HepG2 (cell line): ENCODE measurements around the gene FOCAD. TPM values are rescaled to one million over a fixed set of nuclear protein-coding genes. Genes with fewer than 3 reads are reported as not detected.

Experiments used
- ATAC-seq: fragments of 200-7000 bp; cut with Tn5 transposase; 3 replicates; pipeline ENCODE4 v1.9.1; 2020; ENCODE audit warnings: mild to moderate bottlenecking, moderate library complexity
- BruUV-seq: library from RNA; stranded (reverse); fragments of 400-500 nt; replicated peaks from 2 replicates; lab custom pipeline; 2021; lab: Mats Ljungman, UMichigan
- CTCF ChIA-PET: fragments of 300-600 bp; formaldehyde crosslinking; extraction: SDS; loops from one replicate; lab custom pipeline; 2021; ENCODE audit warnings: low total read pairs, inconsistent platforms, low intra/inter-chr PET ratio; lab: Yijun Ruan, JAX
- POLR2A ChIA-PET: fragments of 350-600 bp; sonication (Branson Sonifier 250); formaldehyde crosslinking; loops from one replicate; lab custom pipeline; 2020; ENCODE audit warnings: antibody characterized with exemption, inconsistent platforms; lab: Yijun Ruan, JAX
- DNase-seq: peaks from one replicate; pipeline ENCODE4 v3.0.0-alpha.2; 2015; ENCODE audit warnings: low spot score
- FAIRE-seq: peaks from 3 replicates; lab custom pipeline; 2011; peaks lifted over from hg19 to GRCh38; lab: Jason Lieb, UNC
- H2AFZ ChIP-seq: one replicate; pipeline ENCODE4 v1.6.1; 2011; ENCODE audit warnings: low read length, inconsistent platforms
- H3K27ac ChIP-seq: fragments of 300-600 bp; 3 replicates; pipeline ENCODE4 v1.8.0; 2011; ENCODE audit warnings: mixed run types, mild to moderate bottlenecking, mixed read lengths, low read length, inconsistent platforms; ENCODE audit not compliant: insufficient read depth; ENCODE audit errors: extremely low read length
- H3K27me3 ChIP-seq, 2 experiments: fragments of 200-600 bp in 1 of 2; 2 replicates in 1 of 2; 3 replicates in 1 of 2; pipeline versions ENCODE4 v1.6.0 to v1.8.0; 2011; ENCODE audit warnings: low read length in 2 of 2, mild to moderate bottlenecking in 2 of 2, moderate library complexity in 2 of 2, inconsistent platforms in 1 of 2; ENCODE audit not compliant: insufficient read depth in 2 of 2, control insufficient read depth in 1 of 2
- H3K36me3 ChIP-seq, 2 experiments: fragments of 200-600 bp in 1 of 2; replicated peaks in 1 of 2; 2 replicates in 1 of 2; 3 replicates in 1 of 2; pipeline versions ENCODE4 v1.5.1 to v1.8.0; 2011; ENCODE audit warnings: low read length in 2 of 2, inconsistent platforms in 1 of 2; ENCODE audit not compliant: insufficient read depth in 2 of 2, control insufficient read depth in 1 of 2
- H3K4me1 ChIP-seq: 2 replicates; pipeline ENCODE4 v1.5.1; 2012; ENCODE audit warnings: low read length, inconsistent platforms; ENCODE audit not compliant: insufficient read depth
- H3K4me2 ChIP-seq: 2 replicates; pipeline ENCODE4 v1.6.0; 2011; ENCODE audit warnings: low read depth, low read length, inconsistent platforms
- H3K4me3 ChIP-seq, 3 experiments: fragments of 200-600 bp in 1 of 3; sonication (generic), shearing (Covaris generic) in 1 of 3; replicated peaks in 1 of 3; 2 replicates each; pipeline ENCODE4 v1.5.1; 2011 to 2016; ENCODE audit warnings: low read length in 3 of 3, inconsistent platforms in 2 of 3, low read depth in 2 of 3, mild to moderate bottlenecking in 2 of 3, control low read depth in 1 of 3, mixed read lengths in 1 of 3; ENCODE audit not compliant: insufficient read depth in 1 of 3
- H3K79me2 ChIP-seq: one replicate; pipeline ENCODE4 v1.6.1; 2011; ENCODE audit warnings: low read length, inconsistent platforms; ENCODE audit not compliant: insufficient read depth
- H3K9ac ChIP-seq: 2 replicates; pipeline ENCODE4 v1.6.0; 2011; ENCODE audit warnings: mild to moderate bottlenecking, low read depth, low read length, inconsistent platforms; ENCODE audit not compliant: insufficient read depth
- H3K9me3 ChIP-seq: 2 replicates; pipeline ENCODE4 v1.5.1; 2012; ENCODE audit warnings: mild to moderate bottlenecking, low read length
- H4K20me1 ChIP-seq: 2 replicates; pipeline ENCODE4 v1.6.0; 2011; ENCODE audit warnings: inconsistent platforms, mild to moderate bottlenecking, low read length, moderate library complexity; ENCODE audit not compliant: insufficient read depth
- CBFB ChIP-seq: sonication (generic); formaldehyde crosslinking; IDR thresholded peaks from 2 replicates; pipeline ENCODE4 v1.4.0; 2020; ENCODE audit warnings: missing genetic modification reagents
- CBX5 ChIP-seq: sonication (generic); formaldehyde crosslinking; IDR thresholded peaks from 2 replicates; pipeline ENCODE4 v1.4.0; 2020; ENCODE audit warnings: missing genetic modification reagents, borderline replicate concordance
- CENPX ChIP-seq: sonication (generic); formaldehyde crosslinking; IDR thresholded peaks from 2 replicates; pipeline ENCODE4 v1.9.0; 2021; ENCODE audit warnings: mild to moderate bottlenecking, missing genetic modification reagents, moderate library complexity
- MBD4 ChIP-seq: IDR thresholded peaks from 2 replicates; pipeline ENCODE4 v1.6.1; 2012; ENCODE audit warnings: low read length, inconsistent platforms, borderline replicate concordance
- PRPF4 ChIP-seq: fragments of 200-400 bp; formaldehyde crosslinking; IDR thresholded peaks from 2 replicates; pipeline ENCODE4 v1.6.1; 2016; ENCODE audit warnings: low read length, low read depth; ENCODE audit not compliant: poor library complexity, severe bottlenecking
- RARA ChIP-seq: IDR thresholded peaks from 2 replicates; pipeline ENCODE4 v1.6.1; 2016; ENCODE audit warnings: missing genetic modification reagents, missing compliant biosample characterization
- RCOR2 ChIP-seq: IDR thresholded peaks from 2 replicates; pipeline ENCODE4 v1.6.1; 2016; ENCODE audit warnings: missing biosample characterization, missing genetic modification reagents
- RNF2 ChIP-seq: fragments of 450-650 bp; conservative IDR thresholded peaks from 2 replicates; pipeline ENCODE4 v1.6.1; 2016; ENCODE audit warnings: low read depth
- SIX4 ChIP-seq: sonication (generic); formaldehyde crosslinking; IDR thresholded peaks from 2 replicates; pipeline ENCODE4 v1.4.0; 2020; ENCODE audit warnings: missing genetic modification reagents
- SOX13 ChIP-seq, 3 experiments: fragments of 450-650 bp in 1 of 3; sonication (generic) in 1 of 3; formaldehyde crosslinking in 1 of 3; IDR thresholded peaks in 2 of 3; conservative IDR thresholded peaks in 1 of 3; 2 replicates each; pipeline versions ENCODE4 v1.5.0 to v1.6.1; 2016 to 2020; ENCODE audit warnings: antibody characterized with exemption in 1 of 3, mild to moderate bottlenecking in 1 of 3, missing compliant biosample characterization in 1 of 3, missing genetic modification reagents in 1 of 3, moderate library complexity in 1 of 3
- TAF1 ChIP-seq: sonication (generic); formaldehyde crosslinking; IDR thresholded peaks from 2 replicates; pipeline ENCODE4 v1.4.0; 2020; ENCODE audit warnings: missing genetic modification reagents
- TBP ChIP-seq: sonication (generic); formaldehyde crosslinking; IDR thresholded peaks from 2 replicates; pipeline ENCODE4 v1.5.0; 2020; ENCODE audit warnings: missing genetic modification reagents
- ZMYM4 ChIP-seq: sonication (generic); formaldehyde crosslinking; IDR thresholded peaks from 2 replicates; pipeline ENCODE4 v1.8.1; 2023; ENCODE audit warnings: mild to moderate bottlenecking, missing genetic modification reagents
- ZNF232 ChIP-seq: sonication (generic); formaldehyde crosslinking; IDR thresholded peaks from 2 replicates; pipeline ENCODE4 v1.4.0; 2020; ENCODE audit warnings: missing genetic modification reagents, borderline replicate concordance
- ZNF34 ChIP-seq: sonication (generic); formaldehyde crosslinking; IDR thresholded peaks from 2 replicates; pipeline ENCODE4 v1.4.0; 2020; ENCODE audit warnings: mild to moderate bottlenecking, missing genetic modification reagents, borderline replicate concordance
- ZNF564 ChIP-seq: sonication (generic); formaldehyde crosslinking; IDR thresholded peaks from 2 replicates; pipeline ENCODE4 v1.8.1; 2023; ENCODE audit warnings: mild to moderate bottlenecking, missing genetic modification reagents
- ZNF724P ChIP-seq: sonication (generic); formaldehyde crosslinking; IDR thresholded peaks from 2 replicates; pipeline ENCODE4 v1.8.0; 2022; ENCODE audit warnings: missing genetic modification reagents, borderline replicate concordance
- WGBS: methylation state at CpG from one replicate; pipeline ENCODE4 v1.1.6; 2017; ENCODE audit warnings: low lambda C conversion rate; 5-methylcytosine and 5-hydroxymethylcytosine counted together
- in situ Hi-C: cut with HindIII; loops from 2 replicates; pipeline ENCODE4 v1.10.0; 2017; ENCODE audit warnings: low pct_unique_long_range_greater_than_20kb; ENCODE audit not compliant: extremely low pct_ligation_motif_present
- intact Hi-C: fragments of 100-400 bp; cut with micrococcal nuclease; formaldehyde crosslinking; loops from one replicate; pipeline ENCODE4 v1.10.0; 2022; ENCODE audit not compliant: unreplicated experiment
- polyA plus RNA-seq, 8 experiments: library from polyadenylated mRNA; depleted of rRNA in 3 of 8; stranded (reverse) in 7 of 8; unstranded in 1 of 8; fragments of >200 nt; fragmentation: Illumina TruSeq in 4 of 8; extraction: Trizol in 4 of 8; gene quantifications; 2 replicates each; pipeline versions ENCODE4 v1.2.1 to v1.2.3, GENCODE V29; 2011 to 2016; ENCODE audit warnings: low read depth in 4 of 8, missing spikeins in 1 of 8, mixed read lengths in 1 of 8; ENCODE audit not compliant: insufficient read depth in 1 of 8
- total RNA-seq, 5 experiments: library from RNA; depleted of rRNA; stranded (reverse); fragments of >200 nt; fragmentation: Illumina TruSeq; extraction: Trizol; gene quantifications; 2 replicates each; pipeline ENCODE4 v1.2.3, GENCODE V29; 2016; ENCODE audit warnings: low read depth in 1 of 5
- TF ChIP-seq, protein P1 (sequence below): sonication (generic); formaldehyde crosslinking; IDR thresholded peaks from 2 replicates; pipeline ENCODE4 v1.9.0; 2021; ENCODE audit warnings: missing genetic modification reagents, borderline replicate concordance
- TF ChIP-seq, protein P2 (sequence below): sonication (generic); formaldehyde crosslinking; IDR thresholded peaks from 2 replicates; pipeline ENCODE4 v1.4.0; 2020; ENCODE audit warnings: missing genetic modification reagents
- TF ChIP-seq, protein P3 (sequence below): sonication (generic); formaldehyde crosslinking; IDR thresholded peaks from 2 replicates; pipeline ENCODE4 v1.8.0; 2022; ENCODE audit warnings: mild to moderate bottlenecking, missing genetic modification reagents; ENCODE audit not compliant: insufficient replicate concordance

Gene FOCAD
- total and polyA plus RNA-seq, 2 of the 13 experiments (the other 11 are each of a cell fraction or from before 2014, with no cell fraction given) = 18.0 to 31.1 TPM

DNA sequence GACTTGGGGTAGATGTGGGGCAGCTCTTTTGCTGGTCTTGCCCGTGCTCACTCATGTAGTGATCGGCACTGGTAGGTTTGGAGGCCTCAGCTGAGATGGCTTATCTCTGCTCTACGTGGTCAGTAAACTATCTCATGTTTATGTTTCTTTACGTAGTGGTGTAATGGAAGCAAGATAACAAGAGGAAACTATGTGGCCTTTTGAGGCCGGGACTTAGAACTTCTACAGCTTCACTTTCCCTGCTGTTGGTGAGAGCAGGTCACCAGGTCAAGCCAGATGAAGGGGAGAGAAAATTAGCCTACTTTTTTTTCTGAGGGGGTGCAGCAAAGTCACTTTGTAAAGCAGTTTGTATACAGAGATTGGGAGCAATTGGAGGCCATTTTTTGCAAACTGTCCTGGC, 8.5 kb downstream of the FOCAD start (continued):
- TF ChIP-seq CBFB (CRISPR knock-in tag) (peak; percentile 83; the same call in 1 of the 2 replicates), TBP (CRISPR knock-in tag) (no peak), PRPF4 (no peak), ZNF724P (CRISPR knock-in tag) (no peak), ZNF232 (CRISPR knock-in tag) (no peak), CENPX (no peak), CBX5 (CRISPR knock-in tag) (no peak), SOX13 (IDR thresholded peaks at IDR 0.05) (peak; percentile 38; the same call in 1 of the 2 replicates), SOX13 (CRISPR knock-in tag; conservative IDR thresholded peaks at IDR 0.05 in 1 of 2, IDR thresholded peaks at IDR 0.05 in 1 of 2) (peak in 1 of 2 experiments; percentile 89; a peak in 2 of 4 replicates), RCOR2 (CRISPR knock-in tag) (peak; percentile 38), ZMYM4 (CRISPR knock-in tag) (peak; percentile 83), ZNF564 (CRISPR knock-in tag) (0 out of 2 replicates have a peak, but pooled peaks have one; percentile 45)
- TF ChIP-seq, protein P1, sequence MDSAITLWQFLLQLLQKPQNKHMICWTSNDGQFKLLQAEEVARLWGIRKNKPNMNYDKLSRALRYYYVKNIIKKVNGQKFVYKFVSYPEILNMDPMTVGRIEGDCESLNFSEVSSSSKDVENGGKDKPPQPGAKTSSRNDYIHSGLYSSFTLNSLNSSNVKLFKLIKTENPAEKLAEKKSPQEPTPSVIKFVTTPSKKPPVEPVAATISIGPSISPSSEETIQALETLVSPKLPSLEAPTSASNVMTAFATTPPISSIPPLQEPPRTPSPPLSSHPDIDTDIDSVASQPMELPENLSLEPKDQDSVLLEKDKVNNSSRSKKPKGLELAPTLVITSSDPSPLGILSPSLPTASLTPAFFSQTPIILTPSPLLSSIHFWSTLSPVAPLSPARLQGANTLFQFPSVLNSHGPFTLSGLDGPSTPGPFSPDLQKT (CRISPR knock-in tag) = no peak

- 83% methylated on average over 4 of the region's 4 CpGs for WGBS
- peak; percentile 14 for ATAC-seq
Measured at GRCh38 chr9:20693068-20693467, 9.0 kb downstream of the FOCAD start.

More at GRCh38 chr9:20693068-20693467, 9.0 kb downstream of the FOCAD start:
- intact Hi-C loops = no loop called here
- no peaks in the 10 kb centered on the region for H3K9me3 ChIP-seq
- H3K27ac ChIP-seq = peak overlapping the region; percentile 76
- peak overlapping the region; percentile 74 for H3K4me2 ChIP-seq
- BruUV-seq = no TSS peak
- no peak overlapping the region for H2AFZ ChIP-seq
- CTCF ChIA-PET = no interaction called here
- POLR2A ChIA-PET = interaction anchor here (1.6 kb wide), 1 partner anchor 9 kb away, joined by 30 read pairs; the partner anchor contains the start of gene FOCAD
- peaks cover 65% of the 10 kb centered on the region for H3K4me1 ChIP-seq
- FAIRE-seq (no peak), DNase-seq (no peak)
- no peaks in the 10 kb centered on the region for H4K20me1 ChIP-seq
- H3K27me3 ChIP-seq = no peaks in the 10 kb centered on the region
- TF ChIP-seq MBD4 (no peak), RARA (no peak), SIX4 (CRISPR knock-in tag) (no peak), TAF1 (CRISPR knock-in tag) (0 out of 2 replicates have a peak, but pooled peaks have one; percentile 7), RNF2 (no peak), ZNF34 (CRISPR knock-in tag) (no peak)
- TF ChIP-seq, protein P2, sequence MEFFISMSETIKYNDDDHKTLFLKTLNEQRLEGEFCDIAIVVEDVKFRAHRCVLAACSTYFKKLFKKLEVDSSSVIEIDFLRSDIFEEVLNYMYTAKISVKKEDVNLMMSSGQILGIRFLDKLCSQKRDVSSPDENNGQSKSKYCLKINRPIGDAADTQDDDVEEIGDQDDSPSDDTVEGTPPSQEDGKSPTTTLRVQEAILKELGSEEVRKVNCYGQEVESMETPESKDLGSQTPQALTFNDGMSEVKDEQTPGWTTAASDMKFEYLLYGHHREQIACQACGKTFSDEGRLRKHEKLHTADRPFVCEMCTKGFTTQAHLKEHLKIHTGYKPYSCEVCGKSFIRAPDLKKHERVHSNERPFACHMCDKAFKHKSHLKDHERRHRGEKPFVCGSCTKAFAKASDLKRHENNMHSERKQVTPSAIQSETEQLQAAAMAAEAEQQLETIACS (CRISPR knock-in tag) = no peak
- TF ChIP-seq, protein P3, sequence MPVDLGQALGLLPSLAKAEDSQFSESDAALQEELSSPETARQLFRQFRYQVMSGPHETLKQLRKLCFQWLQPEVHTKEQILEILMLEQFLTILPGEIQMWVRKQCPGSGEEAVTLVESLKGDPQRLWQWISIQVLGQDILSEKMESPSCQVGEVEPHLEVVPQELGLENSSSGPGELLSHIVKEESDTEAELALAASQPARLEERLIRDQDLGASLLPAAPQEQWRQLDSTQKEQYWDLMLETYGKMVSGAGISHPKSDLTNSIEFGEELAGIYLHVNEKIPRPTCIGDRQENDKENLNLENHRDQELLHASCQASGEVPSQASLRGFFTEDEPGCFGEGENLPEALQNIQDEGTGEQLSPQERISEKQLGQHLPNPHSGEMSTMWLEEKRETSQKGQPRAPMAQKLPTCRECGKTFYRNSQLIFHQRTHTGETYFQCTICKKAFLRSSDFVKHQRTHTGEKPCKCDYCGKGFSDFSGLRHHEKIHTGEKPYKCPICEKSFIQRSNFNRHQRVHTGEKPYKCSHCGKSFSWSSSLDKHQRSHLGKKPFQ = peak; percentile 40
- peak overlapping the region; percentile 59 for H3K9ac ChIP-seq
- no peaks in the 10 kb centered on the region for H3K36me3 ChIP-seq
- in situ Hi-C loops = no loop called here
- H3K79me2 ChIP-seq = peaks cover 37% of the 10 kb centered on the region
- peak overlapping the region in 1 of 3 experiments; percentile 40; a peak in 1 of 6 replicates for H3K4me3 ChIP-seq
